T-helper 1 cell treated with Interleukin-12 subunit alpha and Interleukin-12 subunit beta and Interleukin-4 antibody, amounts not matched to agents 30 μg/mL and 1 μg/mL, for 36 hours (primary cell): Measurements from ENCODE around the gene ZNF43.
"Not testable (repeated sequence)": the region's sequence is repeated elsewhere in the genome, so short reads cannot be mapped to it uniquely, and the experiment has no call there.

Experiments used
- H3K27ac Mint-ChIP-seq: one replicate; pipeline ENCODE4 v1.8.0; 2021; ENCODE audit warnings: mild to moderate bottlenecking, mixed read lengths
- H3K27me3 Mint-ChIP-seq: one replicate; pipeline ENCODE4 v1.8.0; 2021; ENCODE audit warnings: low read depth, mixed read lengths
- H3K36me3 Mint-ChIP-seq: one replicate; pipeline ENCODE4 v1.8.0; 2021; ENCODE audit warnings: low read depth, mixed read lengths
- H3K4me1 Mint-ChIP-seq: one replicate; pipeline ENCODE4 v1.8.0; 2021; ENCODE audit warnings: low read depth, mixed read lengths
- H3K4me3 Mint-ChIP-seq: one replicate; pipeline ENCODE4 v1.8.0; 2021; ENCODE audit warnings: mild to moderate bottlenecking, moderate library complexity, mixed read lengths
- H3K9me3 Mint-ChIP-seq: one replicate; pipeline ENCODE4 v1.8.0; 2021; ENCODE audit warnings: mixed read lengths

ZNF43 gene

DNA sequence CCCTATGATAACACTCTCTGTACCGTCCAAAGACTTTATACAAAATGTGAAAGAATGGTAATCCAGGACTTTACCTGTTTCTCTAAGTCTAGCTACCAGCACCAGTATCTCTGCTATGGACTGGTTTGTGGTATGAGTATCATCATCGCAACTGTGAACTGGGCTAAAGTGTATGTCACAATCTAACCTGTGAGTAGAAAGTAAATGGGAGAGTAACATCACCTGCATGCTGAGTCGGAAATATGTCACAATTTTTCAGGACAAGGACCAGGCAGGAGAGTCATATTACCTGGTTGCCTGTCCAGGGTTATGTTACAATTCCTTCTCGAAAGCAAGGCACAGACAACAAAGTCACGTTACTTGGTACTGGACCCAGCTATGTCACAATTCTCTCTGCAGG is 5.1 kb upstream of the ZNF43 start:
- H3K36me3 Mint-ChIP-seq = peaks cover 73% of the 10 kb centered on the region
- H3K27ac Mint-ChIP-seq = no peak overlapping the region
- peaks cover 49% of the 10 kb centered on the region for H3K9me3 Mint-ChIP-seq
- H3K4me1 Mint-ChIP-seq = peaks cover 9% of the 10 kb centered on the region
- H3K27me3 Mint-ChIP-seq = no peaks in the 10 kb centered on the region
- no peak overlapping the region for H3K4me3 Mint-ChIP-seq

DNA sequence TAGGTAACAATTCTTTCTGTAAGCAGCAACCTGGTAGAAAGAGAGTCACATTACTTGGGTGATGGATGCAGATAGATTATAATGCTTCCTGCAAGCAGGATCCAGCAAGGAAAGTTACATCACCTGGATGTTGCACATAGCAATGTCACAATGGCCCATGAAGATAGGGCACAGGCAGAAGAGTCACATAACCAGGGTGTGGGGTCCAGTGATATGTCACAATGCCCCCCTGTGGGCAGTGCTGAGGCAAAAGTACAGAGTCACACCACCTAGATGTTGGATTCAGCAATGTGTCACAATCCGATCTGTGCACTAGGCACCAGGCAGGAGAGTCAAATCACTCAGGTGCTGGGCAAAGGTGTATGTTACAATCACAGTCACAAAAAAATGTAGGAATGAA is 4.0 kb upstream of the ZNF43 start:
- H3K27ac Mint-ChIP-seq = no peak overlapping the region
- peaks cover 45% of the 10 kb centered on the region for H3K9me3 Mint-ChIP-seq
- peaks cover 70% of the 10 kb centered on the region for H3K36me3 Mint-ChIP-seq
- peaks cover 13% of the 10 kb centered on the region for H3K4me1 Mint-ChIP-seq
- no peaks in the 10 kb centered on the region for H3K27me3 Mint-ChIP-seq
- no peak overlapping the region for H3K4me3 Mint-ChIP-seq

DNA sequence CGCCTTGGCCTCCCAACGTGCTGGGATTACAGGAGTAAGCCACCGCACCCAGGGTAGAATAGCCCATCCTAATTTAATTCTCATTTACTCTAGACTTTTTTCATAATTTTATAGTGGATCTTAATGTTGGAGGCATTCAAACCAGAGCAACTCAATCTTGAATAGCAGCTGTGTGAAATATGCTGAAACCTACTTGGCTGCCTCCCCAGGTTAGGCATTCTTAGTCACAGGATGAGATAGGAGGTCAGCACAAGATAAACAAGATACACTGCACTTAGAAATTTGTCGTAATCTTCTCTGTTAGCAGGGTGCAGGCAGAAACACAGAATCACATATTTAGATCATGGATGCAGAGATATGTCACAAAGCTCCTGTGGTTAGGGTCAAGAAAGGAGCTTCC is 2.7 kb upstream of the ZNF43 start:
- no peak overlapping the region for H3K4me3 Mint-ChIP-seq

DNA sequence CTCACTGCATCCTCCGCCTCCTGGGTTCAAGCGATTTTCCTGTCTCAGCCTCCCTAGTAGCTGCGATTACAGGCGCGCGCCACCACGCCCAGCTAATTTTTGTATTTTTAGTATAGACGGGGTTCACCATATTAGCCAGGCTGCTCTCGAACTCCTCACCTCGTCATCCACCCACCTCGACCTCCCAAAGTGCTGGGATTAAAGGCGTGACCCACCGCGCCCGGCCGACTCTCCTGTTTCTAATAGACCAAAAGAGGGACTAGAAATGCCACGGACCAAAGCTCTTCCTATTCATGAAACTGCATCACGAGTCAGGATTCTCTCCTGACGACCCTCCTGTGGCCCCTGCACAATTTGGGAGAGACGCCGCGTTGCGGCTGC is 563 bp downstream of the ZNF43 start:
- Mint-ChIP-seq H3K36me3 (peaks cover 65% of the 10 kb centered on the region), H3K4me3 (peak overlapping the region; percentile 98), H3K9me3 (peaks cover 50% of the 10 kb centered on the region), H3K27ac (peak overlapping the region; percentile 99), H3K4me1 (peaks cover 14% of the 10 kb centered on the region), H3K27me3 (no peaks in the 10 kb centered on the region)

More for the DNA sequence above, 2.7 kb upstream of the ZNF43 start:
- Mint-ChIP-seq H3K27me3 (no peaks in the 10 kb centered on the region), H3K4me1 (peaks cover 14% of the 10 kb centered on the region), H3K9me3 (peaks cover 49% of the 10 kb centered on the region), H3K27ac (no peak overlapping the region), H3K36me3 (peaks cover 70% of the 10 kb centered on the region)

- peaks cover 14% of the 10 kb centered on the region for H3K4me1 Mint-ChIP-seq
- no peaks in the 10 kb centered on the region for H3K27me3 Mint-ChIP-seq
- peak overlapping the region; percentile 83 for H3K4me3 Mint-ChIP-seq
- peaks cover 58% of the 10 kb centered on the region for H3K36me3 Mint-ChIP-seq
- H3K9me3 Mint-ChIP-seq = peaks cover 46% of the 10 kb centered on the region
- H3K27ac Mint-ChIP-seq = peak overlapping the region; percentile 45
These were observed 2.2 kb downstream of the ZNF43 start for GRCh38 chr19:21833733-21834132.

DNA sequence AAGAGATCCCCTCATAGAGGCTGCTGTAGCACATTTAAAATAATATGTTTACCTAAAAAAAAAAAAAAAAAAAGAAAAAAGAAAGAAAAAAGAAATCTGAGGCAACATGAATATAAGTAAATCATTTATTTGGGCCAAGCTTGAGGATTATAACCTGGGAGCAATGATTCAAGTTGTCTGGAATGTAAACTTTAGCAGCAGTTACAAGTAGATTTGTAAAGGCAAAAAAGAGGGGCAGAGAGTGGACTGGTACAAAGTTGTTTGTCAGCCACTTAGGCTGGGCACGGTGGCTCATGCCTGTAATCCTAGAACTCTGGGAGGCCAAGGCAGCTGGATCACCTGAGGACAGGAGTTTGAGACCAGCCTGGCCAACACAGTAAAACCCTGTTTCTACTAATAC is 11.3 kb downstream of the ZNF43 start:
- Mint-ChIP-seq H3K4me1 (no peaks in the 10 kb centered on the region), H3K36me3 (peaks cover 51% of the 10 kb centered on the region), H3K9me3 (peaks cover 50% of the 10 kb centered on the region), H3K4me3 (no peak overlapping the region), H3K27me3 (no peaks in the 10 kb centered on the region), H3K27ac (no peak overlapping the region)

- Mint-ChIP-seq H3K4me3 (no peak overlapping the region), H3K36me3 (peaks cover 59% of the 10 kb centered on the region), H3K9me3 (peaks cover 55% of the 10 kb centered on the region), H3K4me1 (no peaks in the 10 kb centered on the region), H3K27me3 (no peaks in the 10 kb centered on the region), H3K27ac (no peak overlapping the region)
These were observed 12.8 kb downstream of the ZNF43 start for GRCh38 chr19:21823224-21823623.

- Mint-ChIP-seq H3K27ac (no peak overlapping the region), H3K9me3 (peaks cover 61% of the 10 kb centered on the region), H3K27me3 (no peaks in the 10 kb centered on the region), H3K36me3 (peaks cover 75% of the 10 kb centered on the region), H3K4me1 (no peaks in the 10 kb centered on the region), H3K4me3 (no peak overlapping the region)
These were observed 23.5 kb downstream of the ZNF43 start for GRCh38 chr19:21812448-21812847.

GRCh38 chr19:21808400-21809000 is 27.5 kb downstream of the ZNF43 start:
- Mint-ChIP-seq H3K36me3 (peaks cover 48% of the 10 kb centered on the region), H3K9me3 (peaks cover 57% of the 10 kb centered on the region)
- H3K27me3 Mint-ChIP-seq, H3K4me1 Mint-ChIP-seq, H3K27ac Mint-ChIP-seq, H3K4me3 Mint-ChIP-seq: not testable (repeated sequence)

DNA sequence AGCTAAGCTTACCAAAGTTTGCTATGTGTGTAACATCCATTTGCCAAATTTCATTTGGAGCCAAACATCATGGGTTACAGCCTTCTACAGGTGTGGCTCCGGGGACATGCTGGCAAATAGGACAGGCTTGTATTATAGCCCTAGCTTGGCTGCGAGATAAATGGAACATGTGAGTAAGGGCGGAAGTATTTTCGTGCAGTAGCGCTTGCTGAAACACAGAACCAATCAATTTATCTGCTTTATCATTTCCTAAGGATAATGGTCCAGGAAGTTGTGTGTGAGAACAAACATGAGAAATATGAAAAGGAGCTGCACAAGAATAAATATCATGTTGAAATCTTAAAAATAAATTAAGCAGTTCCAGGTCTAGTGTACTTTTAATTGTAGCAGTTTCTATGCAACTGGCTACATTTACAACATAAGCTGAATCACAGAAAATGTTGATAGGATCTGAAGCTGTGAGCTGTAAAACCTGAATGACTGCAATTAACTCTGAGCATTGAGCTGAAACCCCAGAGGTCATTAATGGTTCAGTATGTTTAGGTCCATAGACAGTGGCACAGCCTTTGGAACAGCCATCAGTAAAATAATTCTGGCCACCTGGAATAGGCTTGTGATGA is 46.4 kb downstream of the ZNF43 start:
- Mint-ChIP-seq H3K4me3 (no peak overlapping the region), H3K27me3 (no peaks in the 10 kb centered on the region), H3K9me3 (peaks cover 58% of the 10 kb centered on the region), H3K27ac (no peak overlapping the region), H3K4me1 (no peaks in the 10 kb centered on the region), H3K36me3 (peaks cover 3% of the 10 kb centered on the region)

GRCh38 chr19:21786936-21787335 is 49.0 kb downstream of the ZNF43 start:
- H3K9me3 Mint-ChIP-seq = peaks cover 62% of the 10 kb centered on the region

DNA sequence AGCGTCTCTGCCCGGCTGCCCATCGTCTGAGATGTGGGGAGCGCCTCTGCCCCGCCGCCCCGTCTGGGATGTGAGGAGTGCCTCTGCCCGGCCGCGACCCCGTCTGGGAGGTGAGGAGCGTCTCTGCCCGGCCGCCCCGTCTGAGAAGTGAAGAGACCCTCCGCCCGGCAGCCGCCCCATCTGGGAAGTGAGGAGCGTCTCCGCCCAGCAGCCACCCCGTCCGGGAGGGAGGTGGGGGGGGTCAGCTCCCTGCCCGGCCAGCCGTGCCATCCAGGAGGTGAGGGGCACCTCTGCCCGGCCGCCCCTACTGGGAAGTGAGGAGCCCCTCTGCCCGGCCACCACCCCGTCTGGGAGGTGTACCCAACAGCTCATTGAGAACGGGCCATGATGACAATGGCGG is 60.2 kb downstream of the ZNF43 start:
- not testable (repeated sequence) for H3K4me3 Mint-ChIP-seq, H3K27me3 Mint-ChIP-seq, H3K4me1 Mint-ChIP-seq, H3K36me3 Mint-ChIP-seq, H3K27ac Mint-ChIP-seq
- H3K9me3 Mint-ChIP-seq = peaks cover 28% of the 10 kb centered on the region

More at GRCh38 chr19:21786936-21787335, 49.0 kb downstream of the ZNF43 start:
- Mint-ChIP-seq H3K36me3 (peaks cover 2% of the 10 kb centered on the region), H3K27me3 (no peaks in the 10 kb centered on the region), H3K27ac (no peak overlapping the region), H3K4me3 (no peak overlapping the region), H3K4me1 (no peaks in the 10 kb centered on the region)

DNA sequence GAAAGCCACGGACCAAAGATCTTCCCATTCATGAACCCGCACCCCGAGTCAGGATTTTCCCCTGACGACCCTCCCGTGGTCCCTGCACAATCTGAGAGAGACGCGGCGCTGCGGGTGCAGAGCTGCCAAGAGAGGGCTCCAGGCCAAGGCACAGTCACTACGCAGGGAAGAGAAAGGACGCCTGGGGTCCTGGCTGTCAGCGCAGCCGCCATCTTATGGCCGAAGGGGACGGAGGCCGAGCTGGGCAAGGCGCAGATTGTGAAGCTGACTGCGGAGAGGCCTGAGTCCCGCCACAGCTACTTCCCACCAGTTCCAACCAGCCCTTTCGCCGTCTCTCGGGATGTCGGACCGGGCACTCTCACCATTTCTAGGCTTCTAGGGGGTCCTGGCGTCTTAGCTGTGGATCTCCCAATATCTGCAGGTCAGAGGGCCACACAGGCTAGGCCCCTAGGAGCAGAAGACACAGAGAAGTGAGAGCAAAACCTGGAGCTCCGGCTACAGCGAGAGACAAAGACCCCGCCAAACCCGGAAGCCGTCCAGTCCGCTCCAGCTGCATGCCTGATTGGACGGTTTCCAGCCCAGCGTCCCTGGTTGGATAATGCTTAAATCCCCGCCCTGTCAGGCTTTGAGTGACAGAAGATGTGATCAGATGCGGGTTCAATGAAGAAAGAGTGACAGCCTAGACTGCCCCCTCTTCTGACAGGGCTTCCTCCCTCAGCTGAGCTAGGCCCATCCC is 68.7 kb downstream of the ZNF43 start, which contains the start of gene ZNF100:
ZNF100 (minus strand) TSS at position 515 of the 736 bp plus-strand sequence; CDS start at position 365, 150 bp downstream.
- peaks cover 28% of the 10 kb centered on the region for H3K9me3 Mint-ChIP-seq
- peaks cover 32% of the 10 kb centered on the region for H3K36me3 Mint-ChIP-seq
- peak within 1 kb of the TSS; percentile 85 for H3K27ac Mint-ChIP-seq
- no peaks in the 10 kb centered on the region for H3K27me3 Mint-ChIP-seq
- peak within 1 kb of the TSS; percentile 90 for H3K4me3 Mint-ChIP-seq
- H3K4me1 Mint-ChIP-seq = peaks cover 22% of the 10 kb centered on the region

- Mint-ChIP-seq H3K36me3 (peaks cover 38% of the 10 kb centered on the region), H3K27ac (peak overlapping the region; percentile 85), H3K4me1 (peaks cover 22% of the 10 kb centered on the region), H3K4me3 (peak overlapping the region; percentile 90), H3K9me3 (peaks cover 34% of the 10 kb centered on the region)
- not testable (repeated sequence) for H3K27me3 Mint-ChIP-seq
These were observed 69.3 kb downstream of the ZNF43 start for GRCh38 chr19:21766705-21767064.

DNA sequence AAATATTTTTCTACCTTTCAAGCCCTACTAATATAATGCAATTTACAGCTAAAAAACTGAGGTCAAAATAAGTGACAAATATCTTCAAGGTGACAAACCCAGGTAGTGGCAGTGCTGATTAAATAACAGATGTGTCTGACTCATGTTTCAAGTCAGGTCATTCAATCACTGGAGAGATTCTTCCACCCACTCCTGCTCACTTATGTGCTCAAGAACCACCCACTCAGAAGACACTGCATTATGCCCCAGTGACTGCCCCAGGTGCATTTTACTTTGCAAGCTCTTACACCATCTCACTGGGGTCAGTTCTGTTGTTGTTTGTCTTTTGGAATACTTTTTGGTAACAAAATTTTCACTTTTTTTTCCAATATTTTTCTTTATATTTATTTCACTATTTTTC is 70.8 kb downstream of the ZNF43 start:
- Mint-ChIP-seq H3K36me3 (peaks cover 47% of the 10 kb centered on the region), H3K27ac (no peak overlapping the region), H3K27me3 (no peaks in the 10 kb centered on the region), H3K4me3 (no peak overlapping the region), H3K4me1 (peaks cover 21% of the 10 kb centered on the region), H3K9me3 (peaks cover 38% of the 10 kb centered on the region)
